GM18526 (cell line): ENCODE data around the gene ZNF407.

Source experiments
- POLR2A ChIP-seq: IDR thresholded peaks from 3 replicates; pipeline ENCODE4 v1.6.1; 2011; ENCODE audit not compliant: insufficient read length; ENCODE audit errors: extremely low read depth

ZNF407 gene

GRCh38 chr18:74868461-74868860 is 270.8 kb downstream of the ZNF407 start:
- TF ChIP-seq POLR2A = no peak

DNA sequence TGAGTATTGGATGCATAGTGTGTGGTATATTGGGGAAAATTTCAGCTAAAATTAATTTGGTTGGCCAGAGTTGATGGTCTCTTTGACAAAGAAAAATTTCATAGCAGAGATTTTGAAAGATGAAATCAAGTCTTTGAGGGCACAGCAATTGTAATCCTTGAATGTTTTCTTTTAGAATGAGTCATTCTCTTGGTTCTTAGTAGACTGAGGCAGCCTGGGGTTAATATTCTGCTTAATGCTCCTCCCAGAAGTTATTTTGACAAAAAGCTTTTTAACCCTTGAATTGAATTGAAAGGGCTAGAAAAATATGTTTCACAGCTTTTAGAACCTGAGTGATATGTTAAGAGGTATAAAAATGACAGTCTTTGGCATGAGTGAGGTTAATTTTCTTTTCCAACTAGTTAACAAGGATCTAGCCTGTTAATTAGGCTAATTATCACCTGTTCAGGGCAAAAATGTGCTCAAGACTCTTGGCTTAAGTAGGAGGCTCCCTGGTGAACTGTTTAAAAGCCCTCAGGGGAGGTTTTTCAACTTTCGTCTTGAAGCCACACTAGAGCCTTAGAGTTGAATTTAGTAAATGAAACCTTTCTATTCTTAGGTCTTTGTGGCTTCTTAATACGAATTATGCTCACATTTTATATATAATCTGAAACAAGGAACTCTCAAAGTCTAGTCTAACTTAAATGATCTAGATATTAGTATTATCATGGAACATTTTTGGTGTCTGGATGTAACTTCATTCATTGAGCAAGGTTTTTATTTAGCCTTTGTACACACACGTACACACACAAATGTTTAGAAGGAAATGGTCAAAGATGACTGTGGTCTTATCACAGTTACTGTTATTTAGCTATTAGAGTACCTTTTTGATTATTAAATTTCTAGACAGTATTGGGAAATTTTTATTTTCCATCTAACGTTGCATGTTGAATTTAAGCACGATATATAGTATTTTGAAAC is 272.5 kb downstream of the ZNF407 start:
- TF ChIP-seq POLR2A = no peak

GRCh38 chr18:74870950-74871349 is 273.3 kb downstream of the ZNF407 start:
- no peak for TF ChIP-seq POLR2A

GRCh38 chr18:74873629-74874028 is 276.0 kb downstream of the ZNF407 start:
- TF ChIP-seq POLR2A = no peak

DNA sequence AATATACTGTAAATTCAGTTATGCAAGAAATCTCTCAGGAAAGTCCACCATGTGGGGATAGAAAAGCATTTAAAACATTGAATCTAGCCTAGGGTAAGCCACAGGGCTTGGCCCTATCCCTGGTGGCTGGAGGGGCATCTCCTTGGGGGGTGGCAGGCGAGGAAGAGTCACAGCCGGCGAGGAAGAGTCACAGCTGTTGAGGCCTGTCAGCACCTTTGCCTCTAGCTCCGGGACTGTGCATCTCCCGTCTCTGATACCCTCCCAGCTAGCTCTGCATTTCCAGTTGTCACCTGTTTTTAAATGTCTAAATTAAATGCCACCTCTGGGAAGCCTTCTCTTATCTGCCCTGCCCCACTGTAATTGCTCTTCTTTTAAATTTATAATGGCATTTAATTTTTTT is 276.7 kb downstream of the ZNF407 start:
- no peak for TF ChIP-seq POLR2A

GRCh38 chr18:74876630-74877243 is 279.1 kb downstream of the ZNF407 start:
- no peak for TF ChIP-seq POLR2A

GRCh38 chr18:74878267-74878666 is 280.6 kb downstream of the ZNF407 start:
- TF ChIP-seq POLR2A = no peak

DNA sequence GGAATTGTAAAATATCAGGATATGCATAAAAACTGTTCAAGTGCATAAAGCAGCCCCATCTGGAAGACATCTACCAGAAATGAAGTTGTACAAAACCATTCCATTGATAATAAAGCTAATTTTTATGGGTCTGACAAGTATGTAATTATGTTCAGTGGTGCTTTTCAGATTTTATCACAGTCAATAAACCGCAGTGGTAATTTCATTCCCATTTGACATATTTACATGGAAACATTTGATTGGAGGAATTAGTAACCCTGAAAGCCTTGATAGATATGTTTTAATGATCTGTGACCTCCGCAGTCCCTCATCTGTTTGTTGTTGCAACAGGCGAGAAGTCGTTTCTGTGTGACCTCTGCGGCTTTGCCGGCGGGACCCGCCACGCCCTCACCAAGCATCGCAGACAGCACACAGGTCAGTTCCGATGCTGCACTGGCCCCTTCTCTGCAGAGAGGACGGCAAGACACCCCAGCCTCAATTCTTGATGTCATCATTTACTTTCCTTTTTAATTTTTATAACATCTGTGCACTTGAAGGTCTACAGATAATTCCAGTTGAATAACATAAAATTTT is 283.1 kb downstream of the ZNF407 start:
- no peak for TF ChIP-seq POLR2A

- TF ChIP-seq POLR2A = no peak
Measured at GRCh38 chr18:74892066-74892627, 294.5 kb downstream of the ZNF407 start.

GRCh38 chr18:74895686-74896085 is 298.0 kb downstream of the ZNF407 start:
- no peak for TF ChIP-seq POLR2A

- no peak for TF ChIP-seq POLR2A
Measured at GRCh38 chr18:74896390-74896991, 298.8 kb downstream of the ZNF407 start.

DNA sequence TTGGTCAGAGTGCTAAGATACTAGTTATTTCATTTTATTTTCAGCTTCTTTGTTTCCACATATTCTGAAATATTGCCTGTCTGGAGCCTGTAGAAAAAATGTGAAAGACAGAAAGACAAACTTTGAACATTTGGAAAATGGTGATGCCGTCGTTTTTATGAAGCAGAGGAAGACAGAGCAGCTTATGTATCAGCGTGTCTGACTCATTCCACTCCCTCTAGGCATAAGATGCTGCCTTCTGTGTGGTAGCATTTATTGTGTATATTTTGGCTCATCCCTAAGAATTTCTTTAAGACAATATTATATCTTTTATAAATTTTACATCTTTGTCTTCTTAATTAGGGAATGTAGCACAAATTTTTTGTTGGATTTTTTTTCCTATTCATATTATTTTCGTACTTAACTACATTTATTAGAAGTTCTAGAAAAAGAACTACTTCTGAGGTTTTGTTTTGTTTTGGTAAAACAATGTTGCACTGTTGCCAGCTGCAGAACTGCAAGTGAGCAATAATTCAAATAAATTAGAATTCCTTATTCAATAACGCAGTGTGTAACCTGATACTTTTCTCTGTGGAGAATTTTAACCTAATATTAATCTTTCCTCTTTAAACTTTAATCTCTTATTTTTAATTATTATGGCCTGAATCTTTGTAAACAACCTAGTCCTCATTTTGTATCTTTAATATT is 300.4 kb downstream of the ZNF407 start:
- no peak for TF ChIP-seq POLR2A

DNA sequence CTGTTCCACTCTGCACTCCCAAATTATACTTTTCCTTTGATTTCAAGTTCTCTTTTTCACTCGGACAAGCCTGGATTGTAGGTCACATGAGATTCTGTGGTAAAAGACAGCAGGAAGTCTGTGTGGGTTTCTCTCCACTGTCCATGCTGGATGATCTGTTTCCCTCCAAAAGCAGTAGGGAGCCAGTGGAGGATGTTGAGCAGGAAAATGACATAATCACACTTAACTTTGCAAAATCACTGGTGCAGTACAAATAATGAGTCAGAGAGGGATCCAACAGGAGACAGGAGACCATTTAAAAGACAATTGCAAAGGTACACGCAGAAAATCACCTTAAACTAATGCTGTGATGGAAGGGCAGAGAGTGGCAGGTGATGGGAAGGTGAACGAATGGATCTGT is 301.3 kb downstream of the ZNF407 start:
- TF ChIP-seq POLR2A = no peak

- TF ChIP-seq POLR2A = no peak
Measured at GRCh38 chr18:74899554-74899953, 301.9 kb downstream of the ZNF407 start.
